ENCODE results near the gene FER1L5.
A peak's percentile ranks its signal among the peaks of the same experiment; 100 is the strongest.

Gene FER1L5

DNA sequence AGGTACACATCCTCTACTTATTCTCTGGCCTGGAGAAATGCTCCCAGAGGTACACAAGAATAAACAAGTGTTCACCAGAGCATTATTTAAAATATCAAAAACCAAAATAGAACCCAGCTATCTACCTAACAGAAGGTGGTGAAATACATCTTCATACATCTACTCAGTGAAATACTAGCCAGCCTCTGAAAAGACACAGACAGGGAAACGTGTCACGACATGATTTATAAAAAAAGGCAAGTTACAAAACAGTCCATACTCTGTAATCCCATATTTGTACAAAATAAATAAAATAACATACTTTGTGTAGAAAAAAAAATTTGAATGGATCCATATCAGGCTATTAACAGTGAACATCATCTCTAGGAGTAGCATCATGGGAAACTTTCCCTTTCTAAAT, 42.6 kb upstream of the FER1L5 start:
- H2BK5ac ChIP-seq (ENCODE audit: low read depth, low read length, poor library complexity), result no peak overlapping the region
- peaks cover 2% of the 10 kb centered on the region for H3K9me3 ChIP-seq (ENCODE audit: insufficient read depth, low read depth, low read length)
- no peak overlapping the region for H4K12ac ChIP-seq (ENCODE audit: low read depth, low read length)
- no peak overlapping the region for H4K91ac ChIP-seq (ENCODE audit: low read depth, low read length)
- no peak overlapping the region for H2AK5ac ChIP-seq (ENCODE audit: low read length)
- no peak overlapping the region for H3K9ac ChIP-seq (ENCODE audit: low read length)
- H2AFZ ChIP-seq (ENCODE audit: insufficient read depth, low read length, poor library complexity), result no peak overlapping the region
- H3K4me2 ChIP-seq (ENCODE audit: low read length), result no peak overlapping the region
- no peaks in the 10 kb centered on the region for H3K27me3 ChIP-seq (ENCODE audit: insufficient read depth, low read length)
- H3K79me2 ChIP-seq (ENCODE audit: control insufficient read depth, insufficient read depth, low read length, poor library complexity), result no peaks in the 10 kb centered on the region
- H2BK12ac ChIP-seq (ENCODE audit: low read length), result no peak overlapping the region
- H3K14ac ChIP-seq (ENCODE audit: low read length), result no peak overlapping the region
- H3K4ac ChIP-seq (ENCODE audit: low read depth, low read length), result no peak overlapping the region
- DNase-seq, result no peak
- H3K23ac ChIP-seq (ENCODE audit: low read length), result no peak overlapping the region
- no peak overlapping the region for H3K18ac ChIP-seq (ENCODE audit: low read length)
- peaks cover 0 to 6% of the 10 kb centered on the region in 2 experiments for H3K4me1 ChIP-seq (ENCODE audit: control insufficient read depth in 1 of 2, insufficient read depth in 2 of 2, low read length in 2 of 2)
- no peak overlapping the region for H3K4me3 ChIP-seq (ENCODE audit: low read depth, low read length)
- no peaks in the 10 kb centered on the region for H3K79me1 ChIP-seq (ENCODE audit: low read length)
- no peak overlapping the region for H4K8ac ChIP-seq (ENCODE audit: low read depth, low read length)
- no peak overlapping the region for H3K27ac ChIP-seq (ENCODE audit: low read depth, low read length)
- no CpG with 5 or more reads among the region's 2 CpGs for WGBS (ENCODE audit: extremely low coverage, insufficient coverage, insufficient read length)
- peaks cover 41 to 55% of the 10 kb centered on the region in 2 experiments for H3K36me3 ChIP-seq (ENCODE audit: control insufficient read depth in 1 of 2, insufficient read depth in 2 of 2, low read length in 2 of 2)
- H2BK120ac ChIP-seq (ENCODE audit: insufficient read depth, low read length, poor library complexity), result no peak overlapping the region

DNA sequence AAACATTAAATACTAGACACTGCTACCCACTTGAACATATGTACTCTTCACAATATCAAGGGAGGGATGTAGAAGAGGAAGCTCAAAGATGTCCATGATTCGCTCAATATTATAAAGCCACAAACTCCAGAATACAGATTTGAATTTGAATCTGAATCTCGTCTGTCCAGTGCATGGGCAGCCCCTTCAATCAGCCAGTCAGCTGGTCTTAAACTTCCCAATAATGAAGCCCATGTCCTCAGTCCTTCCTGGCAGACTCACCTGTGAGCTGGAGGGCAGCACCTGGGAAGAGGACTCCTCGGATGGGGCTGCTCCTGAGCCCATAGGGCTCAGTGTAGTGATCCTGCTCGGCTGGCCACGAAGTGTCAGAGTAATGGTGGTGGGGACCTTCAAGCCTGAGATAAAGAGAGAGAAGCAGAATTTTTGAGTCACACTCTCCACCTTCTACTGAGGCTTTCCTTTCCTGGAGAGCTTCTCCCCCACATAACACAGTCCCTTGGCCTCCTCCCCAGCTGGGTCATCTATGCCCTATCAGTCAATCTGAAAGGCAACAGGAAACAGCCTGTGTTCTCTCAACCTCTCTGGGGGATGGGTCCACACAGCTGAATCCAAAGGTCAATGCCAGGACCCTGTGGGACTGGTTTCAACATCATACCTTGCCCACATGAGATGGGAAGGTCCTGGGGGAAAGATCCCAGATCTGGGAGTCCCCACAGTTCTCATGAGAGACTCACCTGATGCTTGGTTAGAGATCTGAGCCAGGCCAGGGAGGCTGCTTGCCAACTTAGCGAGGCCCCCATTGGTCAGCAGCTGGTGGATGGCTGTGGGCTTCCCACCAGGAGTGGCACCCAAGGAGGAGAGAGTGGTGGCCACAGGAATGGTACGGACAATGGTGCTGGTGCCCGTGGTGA, 40.9 kb upstream of the FER1L5 start:
- Histone ChIP-seq H3K4me2 (ENCODE audit: low read length) (no peak overlapping the region), H3K4me1 (ENCODE audit: control insufficient read depth in 1 of 2, insufficient read depth in 2 of 2, low read length in 2 of 2) (peaks cover 0 to 6% of the 10 kb centered on the region in 2 experiments), H3K4me3 (ENCODE audit: low read depth, low read length) (no peak overlapping the region), H3K9me3 (ENCODE audit: insufficient read depth, low read depth, low read length) (peaks cover 2% of the 10 kb centered on the region), H3K18ac (ENCODE audit: low read length) (no peak overlapping the region), H3K27me3 (ENCODE audit: insufficient read depth, low read length) (no peaks in the 10 kb centered on the region), H3K14ac (ENCODE audit: low read length) (no peak overlapping the region), H3K27ac (ENCODE audit: low read depth, low read length) (no peak overlapping the region), H3K79me1 (ENCODE audit: low read length) (no peaks in the 10 kb centered on the region), H2AK5ac (ENCODE audit: low read length) (no peak overlapping the region), H3K36me3 (ENCODE audit: control insufficient read depth in 1 of 2, insufficient read depth in 2 of 2, low read length in 2 of 2) (peaks cover 42 to 59% of the 10 kb centered on the region in 2 experiments), H4K12ac (ENCODE audit: low read depth, low read length) (no peak overlapping the region), H2BK120ac (ENCODE audit: insufficient read depth, low read length, poor library complexity) (no peak overlapping the region), H3K4ac (ENCODE audit: low read depth, low read length) (no peak overlapping the region), H2BK5ac (ENCODE audit: low read depth, low read length, poor library complexity) (no peak overlapping the region), H3K23ac (ENCODE audit: low read length) (no peak overlapping the region), H3K79me2 (ENCODE audit: control insufficient read depth, insufficient read depth, low read length, poor library complexity) (no peaks in the 10 kb centered on the region), H4K8ac (ENCODE audit: low read depth, low read length) (no peak overlapping the region), H2AFZ (ENCODE audit: insufficient read depth, low read length, poor library complexity) (no peak overlapping the region), H3K9ac (ENCODE audit: low read length) (no peak overlapping the region), H2BK12ac (ENCODE audit: low read length) (no peak overlapping the region), H4K91ac (ENCODE audit: low read depth, low read length) (no peak overlapping the region)
- whole genome bisulfite sequencing (ENCODE audit: extremely low coverage, insufficient coverage, insufficient read length), result no CpG with 5 or more reads among the region's 8 CpGs
- no peak for DNase-seq

- Histone ChIP-seq H3K9ac (ENCODE audit: low read length) (no peak overlapping the region), H2AK5ac (ENCODE audit: low read length) (no peak overlapping the region), H3K9me3 (ENCODE audit: insufficient read depth, low read depth, low read length) (peaks cover 2% of the 10 kb centered on the region), H3K23ac (ENCODE audit: low read length) (no peak overlapping the region), H2BK12ac (ENCODE audit: low read length) (no peak overlapping the region), H2BK120ac (ENCODE audit: insufficient read depth, low read length, poor library complexity) (no peak overlapping the region), H2BK5ac (ENCODE audit: low read depth, low read length, poor library complexity) (no peak overlapping the region), H3K4me2 (ENCODE audit: low read length) (no peak overlapping the region), H3K14ac (ENCODE audit: low read length) (no peak overlapping the region), H3K4me1 (ENCODE audit: control insufficient read depth in 1 of 2, insufficient read depth in 2 of 2, low read length in 2 of 2) (peaks cover 0 to 6% of the 10 kb centered on the region in 2 experiments), H2AFZ (ENCODE audit: insufficient read depth, low read length, poor library complexity) (no peak overlapping the region), H3K4me3 (ENCODE audit: low read depth, low read length) (no peak overlapping the region), H3K79me2 (ENCODE audit: control insufficient read depth, insufficient read depth, low read length, poor library complexity) (no peaks in the 10 kb centered on the region), H4K12ac (ENCODE audit: low read depth, low read length) (no peak overlapping the region), H3K36me3 (ENCODE audit: control insufficient read depth in 1 of 2, insufficient read depth in 2 of 2, low read length in 2 of 2) (peaks cover 44 to 62% of the 10 kb centered on the region in 2 experiments), H3K79me1 (ENCODE audit: low read length) (no peaks in the 10 kb centered on the region), H4K8ac (ENCODE audit: low read depth, low read length) (no peak overlapping the region), H4K91ac (ENCODE audit: low read depth, low read length) (no peak overlapping the region), H3K27me3 (ENCODE audit: insufficient read depth, low read length) (no peaks in the 10 kb centered on the region), H3K4ac (ENCODE audit: low read depth, low read length) (no peak overlapping the region), H3K27ac (ENCODE audit: low read depth, low read length) (no peak overlapping the region), H3K18ac (ENCODE audit: low read length) (no peak overlapping the region)
- peak in 1 of 2 donors; percentile 23 for DNase-seq
- no CpG with 5 or more reads among the region's 2 CpGs for WGBS (ENCODE audit: extremely low coverage, insufficient coverage, insufficient read length)
These were observed 40.2 kb upstream of the FER1L5 start for GRCh38 chr2:96602330-96602823.

DNA sequence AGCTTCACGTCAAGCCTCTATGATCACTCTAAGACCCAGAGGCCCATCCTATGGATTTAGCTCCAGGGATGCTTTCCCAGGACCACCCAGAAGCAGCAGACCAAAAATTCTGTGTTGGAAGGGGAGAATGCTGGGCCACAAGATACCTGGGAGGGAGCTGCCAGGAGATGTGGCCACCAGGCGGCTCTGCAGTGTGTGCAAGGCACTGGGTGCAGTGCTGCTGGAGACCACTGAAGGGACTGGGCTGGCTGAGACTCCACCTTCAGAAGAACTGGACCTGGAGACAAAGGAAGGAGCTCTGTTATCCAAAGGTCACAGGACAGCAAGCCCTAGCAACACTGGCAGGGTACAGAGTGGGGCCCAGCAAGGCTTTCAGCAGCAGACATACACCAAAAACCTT, 38.5 kb upstream of the FER1L5 start:
- no peak overlapping the region for H4K12ac ChIP-seq (ENCODE audit: low read depth, low read length)
- H3K9ac ChIP-seq (ENCODE audit: low read length), result no peak overlapping the region
- peaks cover 3 to 12% of the 10 kb centered on the region in 2 experiments for H3K4me1 ChIP-seq (ENCODE audit: control insufficient read depth in 1 of 2, insufficient read depth in 2 of 2, low read length in 2 of 2)
- no peak overlapping the region for H2BK12ac ChIP-seq (ENCODE audit: low read length)
- H2BK120ac ChIP-seq (ENCODE audit: insufficient read depth, low read length, poor library complexity), result no peak overlapping the region
- no peak overlapping the region for H3K4ac ChIP-seq (ENCODE audit: low read depth, low read length)
- H3K36me3 ChIP-seq (ENCODE audit: control insufficient read depth in 1 of 2, insufficient read depth in 2 of 2, low read length in 2 of 2), result peaks cover 54 to 75% of the 10 kb centered on the region in 2 experiments
- no peak overlapping the region for H3K23ac ChIP-seq (ENCODE audit: low read length)
- no peak overlapping the region for H2AFZ ChIP-seq (ENCODE audit: insufficient read depth, low read length, poor library complexity)
- H4K8ac ChIP-seq (ENCODE audit: low read depth, low read length), result no peak overlapping the region
- H3K79me2 ChIP-seq (ENCODE audit: control insufficient read depth, insufficient read depth, low read length, poor library complexity), result no peaks in the 10 kb centered on the region
- no peak overlapping the region for H3K4me2 ChIP-seq (ENCODE audit: low read length)
- no peak overlapping the region for H4K91ac ChIP-seq (ENCODE audit: low read depth, low read length)
- peaks cover 2% of the 10 kb centered on the region for H3K9me3 ChIP-seq (ENCODE audit: insufficient read depth, low read depth, low read length)
- WGBS (ENCODE audit: extremely low coverage, insufficient coverage, insufficient read length), result no CpG with 5 or more reads among the region's 2 CpGs
- H2AK5ac ChIP-seq (ENCODE audit: low read length), result no peak overlapping the region
- no peaks in the 10 kb centered on the region for H3K79me1 ChIP-seq (ENCODE audit: low read length)
- no peak overlapping the region for H2BK5ac ChIP-seq (ENCODE audit: low read depth, low read length, poor library complexity)
- no peak for DNase-seq
- no peak overlapping the region for H3K27ac ChIP-seq (ENCODE audit: low read depth, low read length)
- no peak overlapping the region for H3K18ac ChIP-seq (ENCODE audit: low read length)
- no peaks in the 10 kb centered on the region for H3K27me3 ChIP-seq (ENCODE audit: insufficient read depth, low read length)
- no peak overlapping the region for H3K4me3 ChIP-seq (ENCODE audit: low read depth, low read length)
- H3K14ac ChIP-seq (ENCODE audit: low read length), result no peak overlapping the region

Measured in trophoblast cell (in vitro differentiated cells and primary cell).